ENCODE results near the gene SYNE2. TPM values are rescaled to one million over a fixed set of nuclear protein-coding genes. Genes with fewer than 3 reads are reported as not detected.

Gene SYNE2
- total RNA-seq, 4 donors from 2014 or later: 96.9 to 207 (median 182) TPM

DNA sequence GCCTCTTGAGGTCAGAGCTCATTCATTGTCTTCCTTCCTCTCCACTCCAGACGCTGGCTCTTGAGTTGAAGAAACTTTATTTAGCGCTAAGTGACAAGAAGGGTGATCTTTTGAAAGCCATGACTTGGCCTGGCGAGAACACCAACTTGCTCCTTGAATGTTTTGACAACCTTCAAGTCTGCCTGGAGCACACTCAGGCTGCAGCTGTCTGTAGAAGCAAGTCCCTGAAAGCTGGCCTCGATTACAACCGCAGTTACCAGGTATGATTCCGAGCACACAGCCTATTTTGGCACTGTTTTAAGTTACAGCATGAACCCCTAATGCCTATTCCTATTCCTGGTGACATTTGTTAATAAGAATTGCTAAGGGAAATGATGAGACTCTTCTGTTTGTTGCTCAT, 273.7 kb downstream of the SYNE2 start:
- intact Hi-C loops (cut with DNase I; ENCODE audit: low total_unique reads): loop anchor here (5.0 to 10.0 kb wide), 2 partner anchors 46 to 168 kb away; partner anchors contain the start of gene ESR2
- ATAC-seq: peak in 1 of 2 donors; percentile 74
- H3K36me3 ChIP-seq: peaks cover 3 to 92% of the 10 kb centered on the region in 2 donors
- no peaks in the 10 kb centered on the region for H3K9me3 ChIP-seq
- DNase-seq: no peak
- H3K4me1 ChIP-seq: no peaks in the 10 kb centered on the region
- TF ChIP-seq POLR2A (IDR thresholded peaks at IDR 0.05): no peak
- TF ChIP-seq, protein P1, sequence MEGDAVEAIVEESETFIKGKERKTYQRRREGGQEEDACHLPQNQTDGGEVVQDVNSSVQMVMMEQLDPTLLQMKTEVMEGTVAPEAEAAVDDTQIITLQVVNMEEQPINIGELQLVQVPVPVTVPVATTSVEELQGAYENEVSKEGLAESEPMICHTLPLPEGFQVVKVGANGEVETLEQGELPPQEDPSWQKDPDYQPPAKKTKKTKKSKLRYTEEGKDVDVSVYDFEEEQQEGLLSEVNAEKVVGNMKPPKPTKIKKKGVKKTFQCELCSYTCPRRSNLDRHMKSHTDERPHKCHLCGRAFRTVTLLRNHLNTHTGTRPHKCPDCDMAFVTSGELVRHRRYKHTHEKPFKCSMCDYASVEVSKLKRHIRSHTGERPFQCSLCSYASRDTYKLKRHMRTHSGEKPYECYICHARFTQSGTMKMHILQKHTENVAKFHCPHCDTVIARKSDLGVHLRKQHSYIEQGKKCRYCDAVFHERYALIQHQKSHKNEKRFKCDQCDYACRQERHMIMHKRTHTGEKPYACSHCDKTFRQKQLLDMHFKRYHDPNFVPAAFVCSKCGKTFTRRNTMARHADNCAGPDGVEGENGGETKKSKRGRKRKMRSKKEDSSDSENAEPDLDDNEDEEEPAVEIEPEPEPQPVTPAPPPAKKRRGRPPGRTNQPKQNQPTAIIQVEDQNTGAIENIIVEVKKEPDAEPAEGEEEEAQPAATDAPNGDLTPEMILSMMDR (IDR thresholded peaks at IDR 0.05 in 4 of 5, conservative IDR thresholded peaks at IDR 0.05 in 1 of 5): no peak
- H3K27ac ChIP-seq: peak overlapping the region; percentile 40 to 68 (median 48)
- H3K27me3 ChIP-seq: no peaks in the 10 kb centered on the region
- in situ Hi-C loops (cut with MboI; ENCODE audit: low sequenced_read_pairs in 4 of 4): no loop called here
- no peak overlapping the region for H3K4me3 ChIP-seq

DNA sequence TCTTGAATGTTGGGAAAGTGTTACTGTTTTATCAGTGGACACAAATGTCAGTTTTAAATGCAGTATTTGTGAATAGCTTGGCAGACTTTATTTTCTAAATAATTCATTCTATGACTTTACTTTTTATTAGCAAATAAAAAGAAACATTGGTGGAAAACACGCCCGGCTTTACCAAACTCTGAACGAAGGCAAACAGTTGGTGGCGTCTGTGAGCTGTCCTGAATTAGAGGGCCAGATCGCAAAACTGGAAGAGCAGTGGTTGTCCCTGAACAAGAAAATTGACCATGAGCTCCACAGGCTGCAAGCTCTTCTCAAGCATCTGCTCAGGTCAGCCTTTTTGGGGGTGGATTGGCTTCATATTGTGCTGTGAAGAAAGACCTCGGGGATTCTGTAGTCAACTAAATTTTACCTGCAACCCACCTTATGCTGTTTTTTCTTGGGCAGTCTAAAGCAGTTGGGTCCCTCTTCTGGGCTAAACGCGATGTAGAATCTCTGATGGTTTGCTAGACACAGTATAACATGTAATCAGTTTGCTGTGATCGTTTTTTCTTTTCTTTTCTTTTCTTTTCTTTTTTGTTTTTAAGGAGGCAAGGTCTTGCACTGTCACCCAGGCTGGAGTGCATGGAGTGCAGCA, 285.0 kb downstream of the SYNE2 start:
- ATAC-seq: no peak
- DNase-seq: no peak
- in situ Hi-C loops (cut with MboI; ENCODE audit: low sequenced_read_pairs in 4 of 4): no loop called here

GRCh38 chr14:64147126-64147790, 294.5 kb downstream of the SYNE2 start:
- DNase-seq (no peak), ATAC-seq (no peak)
- no peaks in the 10 kb centered on the region for H3K4me1 ChIP-seq
- no peaks in the 10 kb centered on the region for H3K9me3 ChIP-seq
- H3K4me3 ChIP-seq: no peak overlapping the region
- H3K27me3 ChIP-seq: no peaks in the 10 kb centered on the region
- H3K27ac ChIP-seq: no peak overlapping the region
- TF ChIP-seq, protein P1 (IDR thresholded peaks at IDR 0.05 in 4 of 5, conservative IDR thresholded peaks at IDR 0.05 in 1 of 5): no peak
- TF ChIP-seq POLR2A (IDR thresholded peaks at IDR 0.05): no peak
- peaks cover 4 to 47% of the 10 kb centered on the region in 2 donors for H3K36me3 ChIP-seq
- intact Hi-C loops (cut with DNase I; ENCODE audit: low total_unique reads) (no loop called here), in situ Hi-C loops (cut with MboI; ENCODE audit: low sequenced_read_pairs in 4 of 4) (no loop called here)

More for the DNA sequence above, 285.0 kb downstream of the SYNE2 start:
- intact Hi-C loops (cut with DNase I; ENCODE audit: low total_unique reads): no loop called here
- no peak for TF ChIP-seq POLR2A (IDR thresholded peaks at IDR 0.05)
- TF ChIP-seq, protein P1 (IDR thresholded peaks at IDR 0.05 in 4 of 5, conservative IDR thresholded peaks at IDR 0.05 in 1 of 5): no peak
- Histone ChIP-seq H3K36me3 (peaks cover 4 to 85% of the 10 kb centered on the region in 2 donors), H3K27me3 (no peaks in the 10 kb centered on the region), H3K27ac (no peak overlapping the region), H3K4me1 (no peaks in the 10 kb centered on the region), H3K4me3 (no peak overlapping the region), H3K9me3 (no peaks in the 10 kb centered on the region)

DNA sequence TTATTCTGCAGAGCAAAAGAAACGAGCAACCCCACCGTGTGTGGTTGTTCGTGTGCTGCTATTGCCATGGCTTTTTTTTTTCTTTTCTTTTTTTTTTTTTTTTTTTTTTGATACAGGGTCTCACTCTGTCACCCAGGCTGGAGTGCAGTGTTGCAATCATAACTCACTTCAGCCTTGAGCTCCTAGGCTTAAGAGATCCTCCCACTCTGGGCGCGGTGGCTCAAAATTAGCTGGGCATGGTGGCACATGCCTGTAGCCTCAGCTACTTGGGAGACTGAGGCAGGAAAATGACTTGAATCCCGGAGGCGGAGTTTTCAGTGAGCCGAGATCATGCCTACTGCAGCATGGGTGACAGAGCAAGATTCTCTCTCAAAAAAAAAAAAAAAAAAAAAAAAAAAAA, 297.1 kb downstream of the SYNE2 start:
- Histone ChIP-seq H3K27me3 (no peaks in the 10 kb centered on the region), H3K4me1 (no peaks in the 10 kb centered on the region), H3K9me3 (no peaks in the 10 kb centered on the region), H3K36me3 (peaks cover 3 to 37% of the 10 kb centered on the region in 2 donors), H3K4me3 (no peak overlapping the region), H3K27ac (no peak overlapping the region)
- ATAC-seq: no peak
- in situ Hi-C loops (cut with MboI; ENCODE audit: low sequenced_read_pairs in 4 of 4): loop anchor here in 2 of 4 donors (10.0 to 25.0 kb wide), 3 partner anchors 125 to 162 kb away; partner anchors contain the start of gene ESR2 (in 1 of the 2)
- no peak for DNase-seq
- TF ChIP-seq, protein P1 (IDR thresholded peaks at IDR 0.05 in 4 of 5, conservative IDR thresholded peaks at IDR 0.05 in 1 of 5): no peak
- TF ChIP-seq POLR2A (IDR thresholded peaks at IDR 0.05): no peak
- intact Hi-C loops (cut with DNase I; ENCODE audit: low total_unique reads): no loop called here
